PFSK-1 (cell line): ENCODE results near the gene RGL3.

Experiments
- FOXP2 ChIP-seq: optimal IDR thresholded peaks from 2 replicates; pipeline ENCODE3; 2011; ENCODE audit warnings: borderline replicate concordance, control low read depth, inconsistent platforms; ENCODE audit not compliant: insufficient read depth; ENCODE audit errors: extremely low read length, extremely low read depth
- POLR2AphosphoS5 ChIP-seq: IDR thresholded peaks from 2 replicates; pipeline ENCODE4 v1.6.1; 2012; ENCODE audit warnings: low read depth, mild to moderate bottlenecking, control low read depth, low read length, moderate library complexity
- REST ChIP-seq, 2 experiments: IDR thresholded peaks; 2 replicates each; pipeline versions ENCODE4 v1.6.1 to v1.8.0; 2011 to 2012; ENCODE audit warnings: low read depth in 2 of 2, low read length in 2 of 2, control low read depth in 1 of 2, inconsistent platforms in 1 of 2, mild to moderate bottlenecking in 1 of 2, moderate library complexity in 1 of 2; ENCODE audit not compliant: insufficient read depth in 1 of 2
- SIN3A ChIP-seq: IDR thresholded peaks from 2 replicates; pipeline ENCODE4 v1.6.1; 2012; ENCODE audit warnings: mild to moderate bottlenecking, low read length, moderate library complexity, borderline replicate concordance; ENCODE audit not compliant: insufficient read depth
- TAF1 ChIP-seq: IDR thresholded peaks from 2 replicates; pipeline ENCODE4 v1.6.1; 2012; ENCODE audit warnings: low read length, control low read depth, borderline replicate concordance; ENCODE audit not compliant: insufficient read depth

Gene RGL3

GRCh38 chr19:11425719-11426457, 6.8 kb upstream of the RGL3 start:
- TF ChIP-seq FOXP2 (no peak), SIN3A (no peak), REST (IDR thresholded peaks at IDR 0.05; ENCODE audit: insufficient read depth in 1 of 2, low read depth in 2 of 2, low read length in 2 of 2) (no peak), TAF1 (no peak), POLR2AphosphoS5 (no peak)

GRCh38 chr19:11423791-11424181, 4.7 kb upstream of the RGL3 start:
- TF ChIP-seq REST (IDR thresholded peaks at IDR 0.05; ENCODE audit: insufficient read depth in 1 of 2, low read depth in 2 of 2, low read length in 2 of 2) (no peak), POLR2AphosphoS5 (no peak), TAF1 (no peak), FOXP2 (no peak), SIN3A (no peak)

- TF ChIP-seq POLR2AphosphoS5 (no peak), FOXP2 (no peak), TAF1 (no peak), SIN3A (no peak), REST (IDR thresholded peaks at IDR 0.05; ENCODE audit: insufficient read depth in 1 of 2, low read depth in 2 of 2, low read length in 2 of 2) (no peak)
Measured at GRCh38 chr19:11423164-11423790, 4.2 kb upstream of the RGL3 start.

GRCh38 chr19:11422163-11423065, 3.3 kb upstream of the RGL3 start:
- TF ChIP-seq FOXP2 (no peak), SIN3A (no peak), TAF1 (no peak), REST (IDR thresholded peaks at IDR 0.05; ENCODE audit: insufficient read depth in 1 of 2, low read depth in 2 of 2, low read length in 2 of 2) (no peak), POLR2AphosphoS5 (no peak)
